AG20443 (cell line): Measurements from ENCODE around the gene DUSP28.
"Not testable (repeated sequence)": the region's sequence is repeated elsewhere in the genome, so short reads cannot be mapped to it uniquely, and the experiment has no call there.

Experiments used
- DNase-seq: peaks from one replicate; pipeline ENCODE4 v3.0.0; 2012; ENCODE audit warnings: low spot score, mixed read lengths

Gene DUSP28

GRCh38 chr2:240560480-240561324, 545 bp downstream of the DUSP28 start:
- peak; percentile 96 for DNase-seq

GRCh38 chr2:240561325-240561971, 1.3 kb downstream of the DUSP28 start:
- no peak for DNase-seq

- DNase-seq, result not testable (repeated sequence)
Measured at GRCh38 chr2:240563231-240563630, 3.1 kb downstream of the DUSP28 start.

- no peak for DNase-seq
Measured at GRCh38 chr2:240563951-240564560, 3.9 kb downstream of the DUSP28 start.

- no peak for DNase-seq
Measured at GRCh38 chr2:240564561-240565332, 4.6 kb downstream of the DUSP28 start.

GRCh38 chr2:240565333-240566202, 5.4 kb downstream of the DUSP28 start:
- DNase-seq, result peak; percentile 51

GRCh38 chr2:240566203-240567136, 6.3 kb downstream of the DUSP28 start:
- peak; percentile 93 for DNase-seq

- DNase-seq, result no peak
Measured at GRCh38 chr2:240567137-240567871, 7.1 kb downstream of the DUSP28 start.

- peak; percentile 82 for DNase-seq
Measured at GRCh38 chr2:240567872-240568677, 7.9 kb downstream of the DUSP28 start, which contains the start of gene RNPEPL1. Gene RNPEPL1 (plus strand): TSS chr2:240568484. CDS start chr2:240568587, 103 bp downstream.

- peak; percentile 77 for DNase-seq
Measured at GRCh38 chr2:240568678-240569522, 8.7 kb downstream of the DUSP28 start.

GRCh38 chr2:240569523-240569997, 9.4 kb downstream of the DUSP28 start:
- no peak for DNase-seq

GRCh38 chr2:240569998-240570530, 9.9 kb downstream of the DUSP28 start:
- DNase-seq, result no peak

GRCh38 chr2:240570531-240571313, 10.6 kb downstream of the DUSP28 start:
- DNase-seq, result no peak

GRCh38 chr2:240571314-240571973, 11.3 kb downstream of the DUSP28 start:
- no peak for DNase-seq
